Ammon's horn (tissue), 1 donor: ENCODE results near the gene NR3C2.
A peak's percentile ranks its signal among the peaks of the same experiment; 100 is the strongest.

Experiments used
- DNase-seq: peaks from one replicate; pipeline ENCODE4 v3.0.0-alpha.2; 2016; ENCODE audit warnings: low spot score

Gene NR3C2

DNA sequence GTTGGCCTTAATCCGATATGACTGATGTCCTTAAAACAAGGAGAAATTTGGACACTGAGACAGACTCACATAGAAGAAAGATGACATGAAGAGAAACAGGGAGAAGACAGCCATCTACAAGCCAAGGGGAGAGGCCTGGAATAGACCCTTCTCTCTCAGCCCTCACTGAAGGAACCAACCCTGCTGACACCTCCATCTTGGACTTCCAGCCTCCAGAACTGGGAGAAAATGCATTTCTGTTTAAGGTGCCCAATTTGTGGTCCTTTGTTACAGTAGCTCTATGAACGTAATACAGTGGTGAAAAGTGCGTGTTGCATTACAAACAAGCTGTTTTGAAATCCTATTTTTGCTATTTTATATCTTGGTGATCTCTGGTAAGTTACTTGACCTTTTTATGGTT is 366.8 kb downstream of the NR3C2 start:
- DNase-seq = no peak

DNA sequence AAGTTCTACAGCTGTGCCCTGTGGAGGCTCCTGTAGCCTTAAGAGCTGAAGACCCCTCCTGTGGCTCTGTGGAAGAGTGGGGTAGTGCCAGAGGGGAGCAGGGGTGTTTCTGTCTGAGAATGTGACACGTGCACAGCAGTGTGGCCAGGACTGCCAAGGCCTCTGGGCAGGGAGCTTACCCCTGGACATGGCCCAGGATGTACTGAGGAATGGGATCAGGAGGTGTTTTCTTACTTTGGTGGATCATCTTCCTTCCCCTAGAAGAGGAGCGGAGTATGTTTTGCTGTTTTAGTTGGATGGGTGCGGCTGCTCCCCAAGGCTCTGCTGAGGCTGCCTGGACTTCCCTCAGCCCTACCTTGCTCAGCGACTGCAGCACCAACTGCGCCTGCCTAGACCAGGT is 367.8 kb downstream of the NR3C2 start:
- no peak for DNase-seq

DNA sequence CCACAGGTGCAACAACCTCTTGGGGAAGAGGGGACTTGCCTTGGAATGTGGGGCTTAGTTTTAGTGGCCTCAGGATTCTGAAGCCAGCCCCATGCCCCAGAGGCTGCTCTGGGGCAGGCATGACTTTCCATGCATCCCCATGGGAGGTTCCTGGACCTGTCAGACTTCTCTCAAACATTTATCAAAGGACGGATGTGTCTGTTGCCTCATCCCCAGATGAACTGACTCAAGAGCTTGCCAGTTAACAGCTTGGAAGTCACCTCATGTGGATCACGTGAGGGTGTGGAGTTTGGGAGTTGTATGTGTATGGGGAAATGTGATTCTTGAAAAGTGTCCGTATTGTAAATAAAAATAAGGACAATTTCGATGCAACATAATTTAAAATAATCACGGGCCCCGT is 368.9 kb downstream of the NR3C2 start:
- DNase-seq = no peak

DNA sequence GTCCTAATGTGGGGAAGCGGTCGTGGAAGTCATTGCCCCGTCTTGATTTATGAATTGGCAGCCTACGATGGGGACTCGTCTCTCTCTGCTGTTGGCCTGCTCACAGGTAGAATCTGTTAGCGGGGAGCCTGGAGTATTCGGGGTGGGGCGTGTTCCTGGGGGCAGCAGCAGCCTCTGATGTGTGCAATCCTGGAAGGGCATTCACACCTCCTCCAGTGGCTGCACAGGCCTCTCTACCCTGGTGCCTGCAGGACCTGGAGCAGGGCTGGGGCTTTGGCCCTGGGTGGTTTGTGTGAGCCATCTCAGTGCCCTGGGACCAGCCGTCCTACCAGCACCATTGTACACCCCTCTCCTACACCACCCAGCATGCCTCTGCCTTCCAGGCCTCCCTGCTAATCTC is 369.4 kb downstream of the NR3C2 start:
- DNase-seq = no peak

DNA sequence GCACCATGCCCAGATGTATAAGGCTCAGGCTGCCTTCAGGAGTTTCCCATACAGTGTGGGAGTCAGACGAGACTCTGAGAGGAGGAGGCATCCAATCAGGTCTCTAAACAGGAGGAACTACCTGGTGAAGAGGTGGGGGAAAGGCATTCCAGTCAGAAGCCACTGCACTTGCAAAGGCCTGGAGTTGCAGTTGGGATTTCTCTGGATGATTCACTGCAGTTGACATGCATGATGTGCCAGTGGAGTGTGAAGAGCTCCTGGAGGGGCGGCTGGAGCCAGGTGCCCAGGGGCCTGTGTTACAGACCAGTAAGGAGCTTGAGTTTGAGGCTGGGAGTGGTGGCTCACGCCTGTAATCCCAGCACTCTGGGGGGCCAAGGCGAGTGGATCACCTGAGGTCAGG is 371.2 kb downstream of the NR3C2 start:
- DNase-seq = no peak

DNA sequence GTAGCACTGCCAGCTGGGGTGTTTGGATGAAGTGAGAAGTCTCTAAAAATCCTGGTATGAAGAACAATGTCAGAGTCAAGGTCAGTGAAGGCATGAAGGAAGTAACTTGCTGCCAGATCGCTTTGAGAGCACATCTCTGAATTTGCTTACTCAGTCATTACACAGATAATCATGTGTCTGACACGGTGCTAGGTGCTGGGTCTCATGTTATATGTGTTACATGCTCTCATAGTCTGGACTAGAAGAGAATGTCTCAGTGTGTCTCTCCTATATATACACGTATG is 372.4 kb downstream of the NR3C2 start:
- DNase-seq = no peak

DNA sequence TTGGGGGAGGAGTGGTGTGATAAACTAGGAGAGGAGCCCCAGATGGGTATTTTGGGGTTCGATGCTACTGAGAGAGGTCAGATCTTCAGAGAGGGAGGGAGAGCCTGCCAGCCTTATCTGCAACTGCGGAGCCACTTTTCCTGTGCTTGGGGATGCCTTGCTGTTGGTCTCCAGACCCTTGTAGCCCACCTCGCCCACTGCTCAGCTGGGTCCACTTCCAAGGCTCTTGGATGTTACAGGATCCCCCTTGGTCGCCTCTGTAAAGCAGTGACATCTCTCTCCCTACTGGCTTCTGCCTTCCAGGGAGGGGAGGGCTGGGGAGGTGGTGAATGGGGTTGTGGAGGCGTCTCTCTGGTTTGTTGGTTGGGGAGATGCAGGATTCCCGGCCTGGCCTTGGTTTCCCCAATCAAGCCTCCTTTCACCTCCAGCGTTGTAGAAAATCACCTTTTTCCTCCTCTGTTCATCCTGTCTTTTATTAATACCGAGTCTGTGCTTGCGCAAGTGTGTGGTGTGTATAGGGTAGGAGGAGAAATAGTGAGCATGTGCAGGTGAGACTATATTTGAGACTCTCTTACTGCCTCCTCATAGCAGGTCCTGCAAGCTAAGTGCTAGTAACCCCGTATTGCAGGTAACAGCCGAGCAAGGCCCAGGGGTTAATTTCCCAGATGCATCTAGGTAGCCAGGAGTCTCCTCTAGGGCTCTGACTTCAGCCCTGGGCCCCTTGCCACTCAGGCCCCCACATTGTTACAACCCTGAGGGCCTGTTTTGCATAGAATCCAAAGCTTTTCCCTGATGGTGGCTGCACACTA is 372.9 kb downstream of the NR3C2 start:
- DNase-seq = no peak

DNA sequence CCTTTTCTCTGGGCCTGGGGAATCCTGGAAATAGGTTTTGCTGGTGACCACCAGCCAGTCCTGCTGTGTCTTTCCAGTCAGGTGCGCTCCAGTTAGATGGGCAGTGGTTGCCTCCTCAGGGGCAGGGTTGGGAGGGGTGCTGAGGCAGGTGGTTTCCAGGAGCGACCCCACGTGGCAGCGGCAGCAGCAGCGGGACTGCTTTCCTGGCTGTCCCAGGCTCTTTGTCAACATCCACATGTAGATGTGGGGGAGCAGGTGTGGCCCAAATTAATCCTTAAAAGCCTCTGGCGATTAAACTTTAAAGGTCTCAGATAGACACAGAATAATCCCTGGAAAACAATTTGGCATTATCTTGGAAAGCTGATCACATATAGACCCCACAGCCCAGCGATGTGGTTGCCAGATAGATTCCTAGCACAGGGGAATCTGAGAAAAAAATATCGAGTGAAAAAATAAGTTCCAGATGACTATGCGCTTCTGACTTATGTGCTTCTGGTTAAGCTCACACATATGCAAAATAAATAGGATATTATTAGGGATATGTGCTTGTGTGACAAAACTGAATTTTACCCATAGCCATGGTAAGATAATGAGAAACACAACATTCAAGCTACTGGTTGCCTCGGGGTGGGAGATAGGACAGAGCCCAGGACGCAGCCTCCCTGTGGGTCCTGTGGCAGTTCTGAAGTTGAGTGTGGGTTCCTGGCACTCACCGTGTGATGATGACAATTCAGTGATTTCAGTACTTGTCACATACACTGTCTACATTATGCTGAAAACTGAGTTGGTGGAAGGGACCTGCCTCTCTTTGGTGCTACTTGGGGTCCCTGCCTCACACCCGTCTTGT is 373.9 kb downstream of the NR3C2 start:
- no peak for DNase-seq

DNA sequence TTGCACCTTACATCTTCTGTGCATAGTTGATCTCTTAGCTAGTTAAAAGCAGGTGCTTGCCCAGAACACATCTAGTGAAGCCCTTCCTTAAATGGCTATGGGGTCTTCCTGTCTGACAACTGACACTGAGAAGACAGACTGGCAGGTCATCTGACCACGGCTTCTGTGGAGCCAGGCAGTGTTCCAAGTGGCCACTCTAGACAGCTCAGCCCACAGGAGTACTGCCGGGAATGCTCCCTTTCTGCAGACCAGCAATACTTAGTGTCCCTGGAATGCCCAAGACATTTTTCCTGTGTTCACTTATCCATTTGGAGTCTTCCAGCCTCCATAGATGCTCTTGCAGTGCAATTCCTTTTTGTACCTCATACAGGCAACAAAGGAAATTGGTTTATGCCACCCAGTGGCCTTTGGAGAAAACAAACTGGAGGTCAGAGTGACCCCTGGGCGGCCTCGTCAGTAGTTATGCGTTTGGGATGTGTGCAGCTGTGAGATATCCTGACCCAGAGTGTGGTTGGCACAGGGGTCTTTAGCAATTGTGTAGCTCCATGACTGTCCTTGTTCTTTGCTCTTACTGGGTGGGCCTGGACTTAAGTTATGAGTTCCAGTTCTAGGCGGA is 374.8 kb downstream of the NR3C2 start:
- DNase-seq = no peak

DNA sequence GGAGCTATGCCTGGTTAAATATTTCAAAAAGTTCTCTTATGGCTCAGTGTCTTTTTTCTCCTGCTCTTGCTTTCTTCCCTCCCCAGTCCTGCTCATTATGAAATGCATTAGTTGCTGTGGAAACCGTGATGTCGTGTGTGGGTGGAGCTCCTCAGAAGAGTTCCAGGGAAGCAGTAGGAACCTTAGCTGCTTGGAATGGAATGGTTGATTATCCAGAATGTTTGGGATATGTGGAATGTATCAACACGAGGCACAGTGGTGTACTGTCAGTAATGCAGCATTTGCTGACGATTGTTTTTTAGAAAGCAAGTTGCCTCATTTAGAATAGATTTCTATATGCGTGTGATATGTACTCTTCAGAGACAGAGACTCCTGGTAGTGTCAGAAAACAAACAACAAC is 377.1 kb downstream of the NR3C2 start:
- peak; percentile 70 for DNase-seq

DNA sequence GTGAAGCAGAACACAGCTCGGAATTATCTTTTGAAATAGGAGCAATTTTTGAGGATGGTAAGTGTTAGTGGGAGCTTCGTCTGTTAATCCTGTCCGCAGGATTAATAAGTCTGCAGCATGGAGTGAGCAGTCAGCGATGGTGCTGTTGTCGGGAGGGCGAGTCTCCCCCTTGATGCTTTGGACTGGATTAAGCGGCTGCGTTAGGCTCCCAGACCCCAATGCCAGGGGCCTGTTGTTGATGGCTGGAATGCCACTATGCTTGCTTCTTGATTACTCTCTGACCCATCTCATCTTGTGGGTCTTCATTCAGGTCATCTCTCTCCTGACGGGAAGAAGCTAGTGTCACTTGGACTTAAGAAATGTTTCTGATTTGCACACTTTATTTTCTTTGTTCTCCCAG is 377.8 kb downstream of the NR3C2 start:
- no peak for DNase-seq

DNA sequence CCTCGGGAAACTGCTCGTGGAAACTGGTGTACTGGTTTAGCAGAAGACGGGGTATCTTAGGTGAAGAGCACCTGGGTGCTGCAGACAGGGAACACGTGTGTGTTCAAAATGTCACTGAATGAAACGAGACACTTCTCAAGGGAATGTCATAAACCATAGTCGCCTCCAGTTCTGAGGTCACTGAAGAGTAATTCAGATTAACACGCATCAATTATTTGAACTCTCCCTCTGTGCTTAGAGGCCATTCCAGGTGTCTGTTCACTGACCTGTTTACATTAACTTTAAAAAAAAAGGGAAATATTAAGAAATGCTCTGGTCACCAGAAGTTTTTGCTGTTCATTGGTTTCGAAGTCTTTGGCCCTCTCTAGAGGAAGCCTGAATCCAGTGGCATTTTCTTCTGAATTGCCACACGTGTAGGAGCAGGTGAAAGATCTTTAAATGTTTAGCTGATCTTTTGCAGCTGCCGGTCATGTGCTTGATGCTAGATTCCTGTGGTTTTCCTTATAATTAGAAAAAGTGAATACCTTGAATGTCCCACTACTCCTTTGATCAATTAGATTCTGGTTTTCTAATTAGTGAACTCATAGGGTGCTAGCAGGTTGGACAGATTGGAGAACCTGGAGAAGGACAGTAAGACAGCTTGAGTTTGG is 379.8 kb downstream of the NR3C2 start:
- DNase-seq = no peak

DNA sequence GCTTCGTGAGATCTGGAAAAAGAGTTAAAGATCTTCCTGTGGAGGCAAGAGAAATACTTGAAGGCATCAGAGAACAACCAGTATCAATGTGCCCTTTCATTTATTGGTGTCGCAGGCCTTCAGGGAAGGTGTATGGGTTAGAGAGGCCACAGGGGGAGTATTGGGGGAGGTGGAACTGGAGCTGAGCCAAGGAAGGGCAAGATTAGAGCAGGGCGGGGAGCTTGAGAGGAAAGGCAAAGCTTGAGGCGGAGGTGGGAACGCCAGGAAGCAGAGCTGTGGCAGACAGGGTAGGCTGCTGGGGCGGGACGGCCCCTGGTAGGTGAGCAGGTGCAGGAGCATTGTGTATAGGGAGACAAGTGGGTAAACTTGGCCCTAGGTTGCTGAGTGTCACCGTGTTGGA is 380.4 kb downstream of the NR3C2 start:
- DNase-seq = no peak

DNA sequence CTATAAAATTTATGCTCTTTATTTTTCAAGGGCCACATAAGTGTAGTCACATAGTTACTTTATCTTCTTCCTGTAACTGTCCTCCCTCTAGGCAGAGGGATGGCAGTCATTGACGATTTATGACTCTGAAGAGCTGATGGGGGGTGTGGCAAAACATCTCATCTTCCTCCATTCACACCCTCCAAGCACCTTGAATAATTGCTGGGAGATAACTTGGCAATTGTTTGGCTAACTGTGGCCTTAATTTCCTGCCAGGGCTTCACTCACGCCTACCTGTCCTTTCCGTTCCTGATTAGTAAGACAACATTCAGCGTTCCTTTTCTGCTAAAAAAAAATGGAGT is 381.1 kb downstream of the NR3C2 start:
- DNase-seq = no peak

DNA sequence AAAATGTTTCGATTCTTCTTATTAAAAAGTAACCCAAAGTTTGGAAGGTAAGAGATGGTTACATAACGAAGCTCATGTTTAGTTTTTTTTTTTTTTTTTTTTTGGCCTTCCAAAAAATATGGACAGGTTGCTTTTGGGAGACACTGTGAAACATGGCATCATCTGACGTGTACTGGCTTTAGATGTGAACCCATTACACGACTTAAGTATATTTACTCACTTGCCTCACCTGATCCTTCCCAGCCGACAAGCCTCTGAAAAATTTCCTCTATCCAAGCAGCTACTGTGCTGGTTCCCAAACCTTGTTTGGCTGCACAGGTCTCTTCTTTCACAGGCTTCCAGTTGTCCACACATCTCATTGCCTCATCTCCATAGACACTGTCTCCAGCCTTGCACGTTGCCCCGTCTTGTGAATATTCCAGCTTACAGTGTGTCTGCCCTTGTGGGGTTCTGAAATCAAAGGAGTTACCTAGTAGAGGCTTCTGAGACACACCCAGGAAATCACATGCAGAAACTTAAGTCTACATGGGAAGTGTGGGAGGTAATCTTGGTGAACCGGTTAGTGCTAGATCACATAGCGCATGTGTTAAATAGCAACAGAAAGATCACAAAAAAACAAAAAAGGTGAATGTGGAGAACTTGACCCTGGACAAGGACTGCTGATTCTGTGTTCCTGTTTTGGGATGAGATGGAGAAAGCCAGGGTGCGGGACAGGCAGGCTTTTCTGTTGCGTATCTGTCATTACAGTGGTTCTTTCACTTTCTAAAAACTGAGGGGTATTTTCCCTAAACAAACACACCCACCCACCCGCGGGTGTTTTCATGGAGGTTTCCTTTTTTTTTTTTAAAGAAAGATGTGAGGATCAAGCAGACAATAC is 381.7 kb downstream of the NR3C2 start:
- DNase-seq = no peak

DNA sequence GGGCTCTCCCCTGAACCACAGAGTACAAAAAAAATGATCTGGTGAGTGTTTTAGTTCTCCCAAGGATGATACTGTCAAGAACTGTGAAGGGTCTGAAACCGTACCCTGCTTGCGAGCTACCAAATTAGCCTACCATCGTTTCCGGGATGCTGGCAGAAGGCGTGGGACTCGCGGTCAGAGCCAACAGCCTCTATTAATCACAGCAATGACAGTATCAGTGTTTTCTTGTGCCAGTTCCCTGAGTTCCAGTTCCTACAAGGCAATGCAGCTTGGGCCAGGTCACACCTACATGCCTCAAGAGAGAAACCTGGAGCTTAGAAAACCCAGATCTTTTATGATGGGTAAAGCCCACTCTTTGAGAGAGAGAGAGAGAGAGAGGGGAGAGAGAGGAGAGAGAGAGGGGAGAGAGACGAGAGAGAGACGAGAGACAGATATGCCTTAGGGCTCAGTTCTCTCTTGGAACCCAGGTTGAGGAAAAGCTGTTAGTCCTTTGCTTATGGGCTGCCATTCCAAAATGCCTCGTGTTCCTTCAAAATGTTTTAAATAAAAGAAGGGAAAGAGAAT is 382.5 kb downstream of the NR3C2 start:
- no peak for DNase-seq

DNA sequence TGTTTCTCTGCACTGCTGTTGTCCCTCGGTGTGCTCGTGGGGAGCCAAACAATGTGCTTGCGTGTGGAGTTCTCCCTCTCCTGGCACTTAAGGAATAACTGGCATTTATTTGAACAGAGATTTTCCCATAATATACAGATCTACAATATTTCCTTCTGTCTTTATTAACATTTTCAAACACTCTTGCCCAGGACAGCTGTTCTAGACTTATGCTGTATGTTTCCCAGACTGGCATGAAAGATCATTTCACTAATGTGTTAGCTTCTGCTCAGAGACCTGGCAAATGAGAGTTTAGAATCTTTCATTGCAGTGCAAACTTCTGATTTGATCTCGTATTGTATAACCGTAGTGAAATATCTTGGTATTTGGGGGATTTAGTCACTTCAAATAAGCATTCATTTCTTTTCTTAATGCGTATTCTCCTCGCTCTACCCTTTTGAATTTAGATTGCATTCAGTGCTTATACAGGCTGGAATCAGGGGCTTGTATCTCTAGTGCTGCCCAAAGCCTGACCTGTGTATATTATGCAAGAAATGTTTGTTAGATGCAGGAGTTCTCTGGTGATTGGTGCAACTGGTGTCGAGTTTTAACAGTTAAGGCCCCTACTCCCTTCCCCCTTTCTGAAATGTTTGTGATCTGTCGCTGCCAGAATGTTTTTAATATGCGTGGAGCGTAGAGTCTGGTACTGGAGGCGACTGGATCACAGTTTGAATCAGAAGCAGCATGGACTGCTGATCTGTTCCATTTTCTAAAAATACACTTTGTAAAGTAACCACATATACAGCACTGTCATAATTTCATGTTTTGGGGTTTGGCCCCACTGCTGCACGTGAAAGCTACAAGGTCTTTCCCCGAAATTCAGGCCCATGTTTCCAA is 384.0 kb downstream of the NR3C2 start:
- DNase-seq = peak; percentile 63

DNA sequence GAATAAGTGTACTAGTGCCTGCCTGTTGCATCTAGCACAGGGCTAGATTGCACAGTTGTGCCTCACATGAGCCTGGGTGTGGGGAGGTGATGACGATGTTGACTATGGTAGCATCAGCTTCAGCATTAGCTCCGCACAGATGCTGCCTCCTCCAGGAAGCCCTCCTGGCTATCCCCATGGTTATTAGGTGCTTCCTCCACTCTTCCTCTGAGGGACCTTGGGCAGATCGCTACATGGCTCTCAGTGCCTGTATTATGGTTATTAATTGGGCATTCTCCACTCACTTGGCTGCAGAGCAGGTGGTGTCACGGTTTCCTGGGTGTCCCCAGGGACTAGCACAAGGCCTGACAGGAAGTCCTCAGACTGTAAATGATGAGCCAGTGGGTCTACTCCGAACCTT is 384.7 kb downstream of the NR3C2 start:
- DNase-seq = no peak

DNA sequence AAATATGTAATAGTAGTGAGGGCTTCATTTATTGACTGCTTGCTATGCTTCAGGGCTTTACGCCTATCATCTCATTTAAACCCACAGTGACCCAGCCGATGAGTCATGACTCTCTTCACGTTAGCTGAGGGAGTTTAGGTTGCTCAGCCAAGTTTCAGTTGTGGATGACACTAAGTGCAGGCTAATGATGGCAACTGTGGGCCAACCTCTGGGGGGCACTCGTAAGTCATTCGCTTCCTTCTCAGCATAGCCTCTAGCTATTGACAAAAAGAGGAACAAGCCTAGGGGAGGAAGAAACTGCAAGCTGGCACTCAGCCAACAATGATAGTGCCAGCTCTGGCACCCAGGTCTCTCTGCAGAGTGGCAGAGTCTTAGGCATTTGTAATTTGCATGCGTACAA is 385.3 kb downstream of the NR3C2 start:
- peak; percentile 83 for DNase-seq

DNA sequence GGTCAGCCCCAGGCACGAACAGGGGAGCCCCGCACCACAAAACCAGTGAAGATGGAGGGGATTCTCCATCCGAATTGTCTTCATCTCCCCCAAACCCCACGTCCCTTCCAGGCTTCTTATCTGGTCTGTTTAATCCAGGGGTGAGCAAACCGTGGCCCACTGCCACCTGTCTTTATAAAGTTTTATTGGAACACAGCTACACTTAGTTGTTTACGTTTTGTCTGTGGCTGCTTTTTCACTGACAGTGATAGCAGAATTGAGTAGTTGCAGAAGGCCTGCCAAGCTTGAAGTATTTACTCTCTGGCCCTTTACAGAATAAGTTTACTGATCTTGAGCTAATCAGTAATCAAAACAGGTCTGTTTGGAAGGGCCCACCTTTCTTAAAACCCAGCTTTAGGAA is 386.4 kb downstream of the NR3C2 start:
- no peak for DNase-seq

DNA sequence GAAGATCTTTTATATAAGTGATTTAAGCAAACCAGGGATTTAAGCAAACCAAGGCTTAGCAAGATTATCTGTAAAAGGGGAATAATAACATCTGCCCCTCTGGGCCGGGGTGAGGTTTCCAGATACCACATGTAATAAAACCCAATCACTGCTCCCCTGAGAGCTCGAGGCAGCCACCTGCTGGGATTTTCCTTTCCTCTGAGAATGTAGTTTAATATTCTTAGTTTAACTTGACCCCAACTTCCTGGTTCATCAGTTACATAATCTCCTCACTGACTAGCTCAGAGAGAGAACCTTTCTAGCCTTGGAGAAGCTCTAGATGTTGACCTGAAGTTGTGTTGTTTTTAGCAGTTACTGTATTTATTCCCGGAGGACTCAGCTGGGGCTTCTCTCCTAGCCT is 387.9 kb downstream of the NR3C2 start:
- DNase-seq = no peak
